Right ventricle myocardium inferior (tissue), 1 donor: Measurements from ENCODE around the gene HIC2. TPM values are rescaled to one million over a fixed set of nuclear protein-coding genes. Genes with fewer than 3 reads are reported as not detected.
A peak's percentile ranks its signal among the peaks of the same experiment; 100 is the strongest.
"Not testable (repeated sequence)": the region's sequence is repeated elsewhere in the genome, so short reads cannot be mapped to it uniquely, and the experiment has no call there.

Experiments
- ATAC-seq: fragments of 200-7000 bp; cut with Tn5 transposase; one replicate; pipeline ENCODE4 v1.9.1; 2020; ENCODE audit warnings: mild to moderate bottlenecking, moderate library complexity
- DNase-seq: peaks from one replicate; pipeline ENCODE4 v3.0.0; 2021; ENCODE audit errors: missing footprints
- intact Hi-C: fragments of 100-400 bp; cut with DNase I; formaldehyde crosslinking; loops from one replicate; pipeline ENCODE4 v1.11.0; 2022
- total RNA-seq: library from RNA; stranded (reverse); fragmentation: NEBNext Ultra II Directional; extraction: Animal tissue kit (Norgen Biotek cat#: 25700); gene quantifications from one replicate; pipeline ENCODE4 v1.2.1, GENCODE V29; 2021
- donor health status: DM: no; HTN: yes; CAD: no; lungs with severe emphysema.

HIC2 gene
- total RNA-seq, 1 donor from 2014 or later = 1.4 TPM

DNA sequence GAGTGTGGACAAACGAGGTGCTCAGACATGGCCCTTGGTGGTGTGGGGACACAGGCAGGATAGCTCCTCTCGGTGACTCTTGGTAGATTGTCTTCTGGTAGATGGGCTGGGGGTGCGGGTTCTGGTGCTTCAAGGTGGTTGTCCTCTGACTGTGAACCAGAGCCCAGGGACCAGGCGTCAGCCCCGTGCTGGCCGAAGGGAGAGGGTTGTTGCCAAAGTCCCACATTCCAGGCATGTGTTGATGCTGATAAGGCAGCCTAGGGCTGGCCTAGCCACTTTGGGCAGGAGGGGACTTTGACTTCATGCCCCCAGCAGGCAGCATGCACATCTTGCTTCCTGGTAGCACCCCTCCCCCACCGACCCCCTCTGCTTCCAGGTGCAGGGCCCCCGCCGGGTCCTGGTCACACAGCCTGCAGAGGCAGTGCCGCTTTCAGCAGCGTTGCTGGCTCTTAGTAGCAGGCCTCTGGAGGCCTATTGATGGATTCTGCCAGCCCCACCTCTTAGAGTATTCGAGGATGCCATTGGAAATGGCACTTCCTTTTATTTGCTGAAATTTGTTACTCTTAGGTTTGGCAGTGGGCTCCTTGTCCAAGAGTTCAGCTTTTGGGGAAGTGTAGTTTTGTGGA is 7.0 kb downstream of the HIC2 start:
- peak; percentile 70 for ATAC-seq
- intact Hi-C loops, DNase-seq: not testable (repeated sequence)

DNA sequence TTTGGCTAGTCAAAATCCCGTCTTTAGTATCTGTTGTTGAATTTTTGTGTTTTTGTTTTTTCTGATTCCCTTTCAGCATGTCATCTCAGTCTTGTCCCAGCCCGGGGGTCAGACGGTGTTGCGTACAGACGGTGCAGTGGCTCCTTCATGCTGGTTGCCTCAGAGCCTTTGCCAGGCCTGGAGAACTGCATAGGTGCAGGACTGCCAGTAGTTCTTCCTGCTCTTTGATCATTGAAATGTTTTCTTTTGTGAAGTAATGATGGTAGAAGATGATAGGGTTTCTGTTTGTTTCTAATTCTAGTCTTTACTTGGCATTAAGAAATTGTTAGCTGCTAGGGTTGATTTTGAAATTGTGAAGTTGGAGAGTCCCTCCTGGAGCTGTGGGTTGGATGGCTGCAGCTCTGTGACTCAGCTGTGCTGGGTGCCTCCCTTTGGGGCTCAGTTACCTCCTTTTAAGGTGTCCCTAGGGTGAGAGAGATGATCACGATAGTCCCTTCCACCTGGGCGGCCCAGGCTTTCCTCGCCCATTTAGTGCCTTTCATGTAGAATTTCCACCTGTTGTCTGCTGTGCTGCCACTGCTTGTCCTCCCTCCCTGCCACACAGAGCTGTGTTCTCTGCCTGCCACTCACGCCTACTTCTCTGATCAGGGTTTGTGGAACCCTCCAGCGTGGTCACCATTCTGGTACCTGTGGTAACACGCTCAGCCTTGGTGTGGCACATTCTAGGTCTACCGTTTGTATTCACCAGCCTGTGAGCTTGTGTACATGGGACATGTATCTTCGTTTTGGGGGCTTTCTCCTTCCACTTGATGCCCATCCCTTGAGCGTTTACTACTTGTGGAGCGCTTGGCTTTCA is 17.4 kb downstream of the HIC2 start:
- DNase-seq, intact Hi-C loops, ATAC-seq: not testable (repeated sequence)

- DNase-seq, intact Hi-C loops: not testable (repeated sequence)
- ATAC-seq = peak; percentile 86
Observed at GRCh38 chr22:21435998-21436810, 19.0 kb downstream of the HIC2 start.

DNA sequence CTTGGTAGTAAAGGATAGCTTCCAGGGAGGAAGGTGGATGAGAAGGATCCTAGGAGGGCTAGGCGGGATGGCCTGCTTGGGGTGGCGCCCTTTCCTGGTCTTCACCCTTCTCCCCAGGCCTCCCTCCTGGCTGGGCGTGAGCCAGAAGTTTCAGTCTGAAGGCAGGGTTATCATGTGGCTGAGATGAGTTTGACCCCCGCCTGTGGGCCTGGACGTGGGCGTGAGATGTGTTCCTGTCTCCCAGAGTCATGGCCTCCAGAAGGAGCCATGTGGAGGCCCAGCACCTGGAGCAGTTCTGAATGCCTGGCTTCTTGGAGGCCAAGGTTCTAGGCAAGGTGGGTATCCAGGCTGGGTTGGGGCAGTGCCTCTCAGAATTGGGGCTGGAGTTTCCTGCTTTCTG is 20.8 kb downstream of the HIC2 start:
- ATAC-seq, DNase-seq, intact Hi-C loops: not testable (repeated sequence)

- ATAC-seq, intact Hi-C loops, DNase-seq: not testable (repeated sequence)
Observed at GRCh38 chr22:21440018-21440636, 23.0 kb downstream of the HIC2 start.

- DNase-seq, intact Hi-C loops: not testable (repeated sequence)
- peak; percentile 74 for ATAC-seq
Observed at GRCh38 chr22:21440676-21441075, 23.5 kb downstream of the HIC2 start.

DNA sequence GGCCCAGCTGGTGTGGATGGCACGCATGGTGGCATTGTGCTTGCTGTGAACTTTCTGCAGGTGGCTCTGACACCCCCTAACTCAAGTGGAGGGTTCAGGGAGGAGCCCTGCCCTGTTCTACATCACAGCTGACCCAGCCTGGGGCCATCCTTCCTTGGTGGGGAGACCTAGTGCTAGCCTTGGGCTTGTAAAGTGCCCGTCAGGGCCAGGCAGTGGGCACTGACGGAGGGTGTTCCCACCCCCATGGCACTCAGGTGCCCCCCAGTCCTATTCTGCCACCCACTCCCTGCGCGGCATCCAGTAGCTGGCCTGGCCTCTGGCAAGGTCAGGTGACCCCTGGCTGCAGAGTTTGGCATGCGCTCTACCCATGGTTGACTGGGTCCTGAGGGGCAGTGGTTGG is 24.0 kb downstream of the HIC2 start:
- ATAC-seq, intact Hi-C loops, DNase-seq: not testable (repeated sequence)

DNA sequence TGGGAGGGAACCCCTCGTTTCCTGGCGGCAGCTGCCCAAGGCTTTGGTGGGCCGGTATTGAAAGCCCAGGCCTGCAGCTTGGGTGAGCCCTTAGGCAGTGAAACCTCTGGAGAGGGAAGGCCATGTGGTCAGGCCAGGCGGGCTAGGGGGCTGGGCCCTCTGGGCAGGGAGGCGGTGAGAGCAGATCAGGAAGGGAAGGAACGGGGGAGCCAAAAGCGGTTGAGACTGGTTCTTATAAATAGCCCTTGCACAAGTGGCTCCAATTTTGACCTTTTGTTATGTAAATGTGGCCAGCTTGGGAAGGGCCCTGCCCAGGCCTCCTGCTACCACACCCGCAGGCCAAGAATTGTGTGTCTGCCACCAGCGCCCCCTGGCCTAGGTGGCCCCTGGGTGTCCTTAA is 25.0 kb downstream of the HIC2 start:
- intact Hi-C loops = not testable (repeated sequence)

GRCh38 chr22:21442646-21443045 is 25.5 kb downstream of the HIC2 start:
- intact Hi-C loops, ATAC-seq, DNase-seq: not testable (repeated sequence)

More for the DNA sequence above, 25.0 kb downstream of the HIC2 start:
- ATAC-seq = peak; percentile 66
- not testable (repeated sequence) for DNase-seq

- no peak for ATAC-seq
- no peak for DNase-seq
- intact Hi-C loops = no loop called here
Observed at GRCh38 chr22:21443057-21443734, 26.0 kb downstream of the HIC2 start.

DNA sequence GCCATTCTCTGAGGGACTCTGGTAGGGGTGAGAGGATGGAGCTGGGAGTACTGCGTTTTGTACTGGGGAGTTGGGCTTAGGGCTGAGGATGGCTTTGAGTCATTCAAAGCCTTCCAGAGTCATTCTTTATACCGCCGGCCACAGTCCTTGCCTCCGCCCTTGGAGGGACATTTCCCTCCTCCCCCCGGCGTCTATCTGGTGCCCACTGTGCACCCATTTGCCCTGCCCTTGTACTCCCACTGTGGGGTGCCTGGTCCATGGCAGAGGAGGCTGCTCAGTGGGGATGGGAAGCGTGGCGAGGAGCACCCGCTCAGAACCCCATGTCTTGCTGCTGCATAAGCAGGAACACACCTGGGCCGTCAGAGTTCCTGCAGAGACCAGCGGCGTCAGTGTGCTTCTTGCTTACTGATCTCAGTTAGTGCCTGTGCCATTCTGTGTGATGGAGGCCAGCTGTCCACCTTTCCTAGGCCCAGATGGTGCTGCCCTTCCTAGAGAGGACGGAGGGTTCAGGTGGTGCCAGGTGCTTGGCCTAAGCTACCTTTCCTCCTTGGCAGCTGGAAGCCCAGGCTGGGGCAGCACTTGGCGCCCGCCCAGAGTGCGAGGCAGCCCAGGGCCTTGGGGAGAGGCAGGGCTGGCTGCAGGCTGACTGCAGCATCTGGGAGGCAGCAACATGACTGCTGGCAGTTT is 26.7 kb downstream of the HIC2 start:
- DNase-seq (no peak), ATAC-seq (no peak)
- intact Hi-C loops = no loop called here

GRCh38 chr22:21444701-21445436 is 27.7 kb downstream of the HIC2 start:
- no peak for ATAC-seq
- no peak for DNase-seq
- intact Hi-C loops = no loop called here

DNA sequence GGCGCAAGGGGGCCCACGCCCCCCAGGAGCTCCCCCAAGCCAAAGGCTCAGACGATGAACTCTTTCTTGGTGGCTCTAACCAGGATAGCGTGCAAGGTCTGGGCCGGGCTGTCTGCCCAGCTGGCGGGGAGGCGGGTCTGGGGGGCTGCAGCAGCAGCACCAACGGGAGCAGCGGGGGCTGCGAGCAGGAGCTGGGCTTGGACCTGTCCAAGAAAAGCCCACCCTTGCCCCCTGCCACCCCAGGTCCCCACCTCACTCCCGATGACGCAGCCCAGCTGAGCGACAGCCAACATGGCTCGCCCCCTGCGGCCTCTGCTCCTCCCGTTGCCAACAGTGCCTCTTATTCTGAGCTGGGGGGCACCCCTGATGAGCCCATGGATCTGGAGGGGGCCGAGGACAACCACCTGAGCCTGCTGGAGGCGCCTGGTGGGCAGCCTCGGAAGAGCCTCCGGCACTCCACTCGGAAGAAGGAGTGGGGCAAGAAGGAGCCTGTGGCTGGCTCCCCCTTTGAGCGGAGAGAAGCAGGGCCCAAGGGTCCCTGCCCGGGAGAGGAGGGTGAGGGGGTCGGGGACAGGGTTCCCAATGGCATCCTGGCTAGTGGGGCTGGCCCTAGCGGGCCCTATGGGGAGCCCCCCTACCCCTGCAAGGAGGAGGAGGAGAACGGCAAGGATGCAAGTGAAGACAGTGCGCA is 28.4 kb downstream of the HIC2 start:
- DNase-seq (no peak), ATAC-seq (no peak)
- intact Hi-C loops = no loop called here

DNA sequence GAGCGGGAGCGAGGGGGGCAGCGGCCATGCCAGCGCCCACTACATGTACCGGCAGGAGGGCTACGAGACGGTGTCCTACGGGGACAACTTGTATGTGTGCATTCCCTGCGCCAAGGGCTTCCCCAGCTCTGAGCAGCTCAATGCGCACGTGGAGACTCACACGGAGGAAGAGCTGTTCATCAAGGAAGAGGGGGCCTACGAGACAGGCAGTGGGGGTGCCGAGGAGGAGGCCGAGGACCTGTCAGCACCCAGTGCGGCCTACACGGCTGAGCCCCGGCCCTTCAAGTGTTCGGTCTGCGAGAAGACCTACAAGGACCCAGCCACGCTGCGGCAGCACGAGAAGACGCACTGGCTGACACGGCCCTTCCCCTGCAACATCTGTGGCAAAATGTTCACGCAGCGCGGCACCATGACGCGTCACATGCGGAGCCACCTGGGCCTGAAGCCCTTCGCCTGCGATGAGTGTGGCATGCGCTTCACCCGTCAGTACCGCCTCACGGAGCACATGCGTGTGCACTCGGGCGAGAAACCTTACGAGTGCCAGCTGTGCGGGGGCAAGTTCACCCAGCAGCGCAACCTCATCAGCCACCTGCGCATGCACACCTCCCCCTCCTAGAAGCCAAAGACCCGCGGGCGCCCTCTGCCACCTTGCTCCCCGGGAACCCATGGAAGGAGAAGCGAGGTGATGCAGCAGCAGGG is 29.1 kb downstream of the HIC2 start:
- DNase-seq (no peak), ATAC-seq (no peak)
- intact Hi-C loops = no loop called here

GRCh38 chr22:21446827-21447690 is 29.9 kb downstream of the HIC2 start:
- DNase-seq (no peak), ATAC-seq (no peak)
- intact Hi-C loops = no loop called here
